AG04450 (cell line): ENCODE results near the gene COX4I2. TPM values are rescaled to one million over a fixed set of nuclear protein-coding genes. Genes with fewer than 3 reads are reported as not detected.
"Not testable (repeated sequence)": the region's sequence is repeated elsewhere in the genome, so short reads cannot be mapped to it uniquely, and the experiment has no call there.

Experiments used
- CTCF ChIA-PET: fragments of 300-600, 350-600 bp; formaldehyde crosslinking; extraction: SDS; loops from one replicate; lab custom pipeline; 2022; ENCODE audit warnings: antibody characterized with exemption, inconsistent platforms; lab: Charles Lee
- POLR2A ChIA-PET: fragments of 350-600 bp; formaldehyde crosslinking; extraction: SDS; loops from one replicate; lab custom pipeline; 2021; ENCODE audit warnings: antibody characterized with exemption, inconsistent platforms; lab: Yijun Ruan, JAX
- DNase-seq: peaks from one replicate; pipeline ENCODE4 v3.0.0-alpha.2; 2011; ENCODE audit warnings: low read depth, low spot score
- H3K27ac ChIP-seq: one replicate; pipeline ENCODE4 v1.5.1; 2012; ENCODE audit warnings: low read depth, low read length, control low read depth
- H3K27me3 ChIP-seq: one replicate; pipeline ENCODE4 v1.6.0; 2012; ENCODE audit warnings: low read length; ENCODE audit not compliant: control insufficient read depth, insufficient read depth
- H3K4me3 ChIP-seq: 2 replicates; pipeline ENCODE4 v1.5.1; 2011; ENCODE audit warnings: mild to moderate bottlenecking, low read depth, low read length, control low read depth
- H3K9me3 ChIP-seq: 2 replicates; pipeline ENCODE4 v1.5.1; 2012; ENCODE audit warnings: low read length; ENCODE audit not compliant: control insufficient read depth, insufficient read depth
- polyA plus RNA-seq: library from polyadenylated mRNA; depleted of rRNA; stranded (reverse); fragments of >200 nt; gene quantifications from 2 replicates; pipeline ENCODE4 v1.2.3, GENCODE V29; 2011
- TF ChIP-seq, protein P1 (sequence below): IDR thresholded peaks from 2 replicates; pipeline ENCODE4 v1.5.1; 2011; ENCODE audit warnings: low read depth, low read length, control low read depth, inconsistent platforms

Gene COX4I2
- polyA plus RNA-seq, 1 experiment = not detected

DNA sequence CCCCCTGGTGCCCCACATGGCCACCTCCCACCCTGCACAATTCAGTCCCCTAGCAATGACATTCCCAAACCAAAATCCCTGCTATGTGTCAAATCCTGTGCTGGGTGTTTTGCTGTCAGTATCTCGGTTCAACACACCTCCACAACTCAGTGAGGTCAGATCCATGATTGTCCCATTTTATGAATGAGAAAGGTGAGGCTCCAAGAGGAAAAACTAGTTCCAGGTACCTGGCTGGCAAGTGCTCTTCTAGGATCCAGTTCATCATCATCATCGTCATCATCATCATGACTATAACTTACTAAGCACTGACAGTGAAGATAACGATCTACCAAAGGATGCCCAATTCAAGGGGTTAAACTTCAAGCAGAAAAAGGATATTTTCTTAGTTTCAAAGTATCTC, 17.5 kb upstream of the COX4I2 start:
- ChIA-PET POLR2A (no interaction called here), CTCF (no interaction called here)
- H3K9me3 ChIP-seq = no peaks in the 10 kb centered on the region
- H3K27ac ChIP-seq = no peak overlapping the region
- peaks cover 3% of the 10 kb centered on the region for H3K27me3 ChIP-seq
- DNase-seq = no peak
- no peak overlapping the region for H3K4me3 ChIP-seq
- TF ChIP-seq, protein P1, sequence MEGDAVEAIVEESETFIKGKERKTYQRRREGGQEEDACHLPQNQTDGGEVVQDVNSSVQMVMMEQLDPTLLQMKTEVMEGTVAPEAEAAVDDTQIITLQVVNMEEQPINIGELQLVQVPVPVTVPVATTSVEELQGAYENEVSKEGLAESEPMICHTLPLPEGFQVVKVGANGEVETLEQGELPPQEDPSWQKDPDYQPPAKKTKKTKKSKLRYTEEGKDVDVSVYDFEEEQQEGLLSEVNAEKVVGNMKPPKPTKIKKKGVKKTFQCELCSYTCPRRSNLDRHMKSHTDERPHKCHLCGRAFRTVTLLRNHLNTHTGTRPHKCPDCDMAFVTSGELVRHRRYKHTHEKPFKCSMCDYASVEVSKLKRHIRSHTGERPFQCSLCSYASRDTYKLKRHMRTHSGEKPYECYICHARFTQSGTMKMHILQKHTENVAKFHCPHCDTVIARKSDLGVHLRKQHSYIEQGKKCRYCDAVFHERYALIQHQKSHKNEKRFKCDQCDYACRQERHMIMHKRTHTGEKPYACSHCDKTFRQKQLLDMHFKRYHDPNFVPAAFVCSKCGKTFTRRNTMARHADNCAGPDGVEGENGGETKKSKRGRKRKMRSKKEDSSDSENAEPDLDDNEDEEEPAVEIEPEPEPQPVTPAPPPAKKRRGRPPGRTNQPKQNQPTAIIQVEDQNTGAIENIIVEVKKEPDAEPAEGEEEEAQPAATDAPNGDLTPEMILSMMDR = no peak

DNA sequence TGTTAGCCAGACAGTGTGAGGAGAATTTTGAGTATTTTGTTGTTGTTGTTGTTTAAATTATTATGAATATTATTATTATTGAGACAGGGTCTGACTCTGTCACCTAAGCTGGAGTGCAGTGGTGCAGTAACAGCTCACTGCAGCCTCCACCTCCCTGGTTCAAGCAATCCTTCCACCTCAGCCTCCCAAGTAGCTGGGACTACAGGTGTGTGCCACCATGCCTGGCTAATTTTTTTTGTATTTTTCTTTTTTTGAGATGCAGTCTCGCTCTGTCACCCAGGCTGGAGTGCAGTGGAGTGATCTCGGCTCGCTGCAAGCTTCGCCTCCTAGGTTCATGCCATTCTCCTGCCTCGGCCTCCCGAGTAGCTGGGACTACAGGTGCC, 14.6 kb upstream of the COX4I2 start:
- DNase-seq, H3K4me3 ChIP-seq, H3K27me3 ChIP-seq, H3K9me3 ChIP-seq, POLR2A ChIA-PET, H3K27ac ChIP-seq: not testable (repeated sequence)
- CTCF ChIA-PET = interaction anchor here (0.7 to 1.9 kb wide), 3 partner anchors 10 to 100 kb away, joined by 3 to 9 read pairs (median 4); no protein-coding TSS in a partner anchor

- POLR2A ChIA-PET, H3K27me3 ChIP-seq, DNase-seq, H3K9me3 ChIP-seq, H3K4me3 ChIP-seq, H3K27ac ChIP-seq: not testable (repeated sequence)
- CTCF ChIA-PET = interaction anchor here (2.0 to 3.2 kb wide), 2 partner anchors 14 to 64 kb away, joined by 11 to 13 read pairs; no protein-coding TSS in a partner anchor
Observed at GRCh38 chr20:31626534-31626933, 11.2 kb upstream of the COX4I2 start.

DNA sequence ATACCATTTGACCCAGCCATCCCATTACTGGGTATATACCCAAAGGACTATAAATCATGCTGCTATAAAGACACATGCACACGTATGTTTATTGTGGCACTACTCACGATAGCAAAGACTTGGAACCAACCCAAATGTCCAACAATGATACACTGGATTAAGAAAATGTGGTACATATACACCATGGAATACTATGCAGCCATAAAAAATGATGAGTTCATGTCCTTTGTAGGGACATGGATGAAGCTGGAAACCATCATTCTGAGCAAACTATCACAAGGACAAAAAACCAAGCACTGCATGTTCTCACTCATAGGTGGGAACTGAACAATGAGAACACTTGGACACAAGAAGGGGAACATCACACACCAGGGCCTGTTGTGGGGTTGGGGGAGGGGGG, 9.7 kb upstream of the COX4I2 start:
- H3K27ac ChIP-seq, H3K27me3 ChIP-seq, DNase-seq, H3K4me3 ChIP-seq, POLR2A ChIA-PET, CTCF ChIA-PET, H3K9me3 ChIP-seq: not testable (repeated sequence)

- H3K9me3 ChIP-seq = peaks cover 4% of the 10 kb centered on the region; the same call in 1 of the 2 replicates
- DNase-seq = no peak
- CTCF ChIA-PET = interaction anchor here (0.7 to 3.3 kb wide), 3 partner anchors 17 to 108 kb away, joined by 3 to 11 read pairs (median 3); no protein-coding TSS in a partner anchor
- POLR2A ChIA-PET = no interaction called here
- H3K4me3 ChIP-seq = no peak overlapping the region
- TF ChIP-seq, protein P1 = no peak
- no peak overlapping the region for H3K27ac ChIP-seq
- no peaks in the 10 kb centered on the region for H3K27me3 ChIP-seq
Observed at GRCh38 chr20:31630187-31630790, 7.4 kb upstream of the COX4I2 start.

- Histone ChIP-seq H3K4me3 (no peak overlapping the region), H3K27me3 (peaks cover 2% of the 10 kb centered on the region), H3K9me3 (peaks cover 4% of the 10 kb centered on the region; the same call in 1 of the 2 replicates), H3K27ac (no peak overlapping the region)
- CTCF ChIA-PET = interaction anchor here (1.2 to 6.0 kb wide), 10 partner anchors 9 to 91 kb away, joined by 4 to 85 read pairs (median 7); no protein-coding TSS in a partner anchor
- no peak for DNase-seq
- POLR2A ChIA-PET = interaction anchor here (0.6 to 1.4 kb wide), 3 partner anchors 20 to 91 kb away, joined by 3 to 4 read pairs (median 3); no protein-coding TSS in a partner anchor
- TF ChIP-seq, protein P1 = no peak
Observed at GRCh38 chr20:31632548-31633338, 5.0 kb upstream of the COX4I2 start.
